ENCODE results near the gene ZC3H18.

The ZC3H18 gene

GRCh38 chr16:88639231-88640038, 69.2 kb downstream of the ZC3H18 start:
- no peak for DNase-seq (ENCODE audit: low read depth)
- H3K4me3 ChIP-seq (ENCODE audit: low read depth, low read length), result no peak overlapping the region
- no peak for TF ChIP-seq CTCF (conservative IDR thresholded peaks at IDR 0.05; ENCODE audit: low read depth, low read length)

DNA sequence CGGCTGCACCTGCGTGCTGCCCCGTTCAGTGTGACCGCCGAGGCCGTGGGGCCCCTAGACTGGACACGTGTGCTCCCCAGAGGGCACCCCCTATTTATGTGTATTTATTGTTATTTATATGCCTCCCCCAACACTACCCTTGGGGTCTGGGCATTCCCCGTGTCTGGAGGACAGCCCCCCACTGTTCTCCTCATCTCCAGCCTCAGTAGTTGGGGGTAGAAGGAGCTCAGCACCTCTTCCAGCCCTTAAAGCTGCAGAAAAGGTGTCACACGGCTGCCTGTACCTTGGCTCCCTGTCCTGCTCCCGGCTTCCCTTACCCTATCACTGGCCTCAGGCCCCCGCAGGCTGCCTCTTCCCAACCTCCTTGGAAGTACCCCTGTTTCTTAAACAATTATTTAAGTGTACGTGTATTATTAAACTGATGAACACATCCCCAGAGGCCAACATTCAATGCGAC, 69.9 kb downstream of the ZC3H18 start:
- no peak for TF ChIP-seq CTCF (conservative IDR thresholded peaks at IDR 0.05; ENCODE audit: low read depth, low read length)
- no peak overlapping the region for H3K4me3 ChIP-seq (ENCODE audit: low read depth, low read length)
- DNase-seq (ENCODE audit: low read depth), result no peak

- TF ChIP-seq CTCF (conservative IDR thresholded peaks at IDR 0.05; ENCODE audit: low read depth, low read length), result no peak
- H3K4me3 ChIP-seq (ENCODE audit: low read depth, low read length), result no peak overlapping the region
- no peak for DNase-seq (ENCODE audit: low read depth)
Observed at GRCh38 chr16:88640498-88641247, 70.5 kb downstream of the ZC3H18 start.

DNA sequence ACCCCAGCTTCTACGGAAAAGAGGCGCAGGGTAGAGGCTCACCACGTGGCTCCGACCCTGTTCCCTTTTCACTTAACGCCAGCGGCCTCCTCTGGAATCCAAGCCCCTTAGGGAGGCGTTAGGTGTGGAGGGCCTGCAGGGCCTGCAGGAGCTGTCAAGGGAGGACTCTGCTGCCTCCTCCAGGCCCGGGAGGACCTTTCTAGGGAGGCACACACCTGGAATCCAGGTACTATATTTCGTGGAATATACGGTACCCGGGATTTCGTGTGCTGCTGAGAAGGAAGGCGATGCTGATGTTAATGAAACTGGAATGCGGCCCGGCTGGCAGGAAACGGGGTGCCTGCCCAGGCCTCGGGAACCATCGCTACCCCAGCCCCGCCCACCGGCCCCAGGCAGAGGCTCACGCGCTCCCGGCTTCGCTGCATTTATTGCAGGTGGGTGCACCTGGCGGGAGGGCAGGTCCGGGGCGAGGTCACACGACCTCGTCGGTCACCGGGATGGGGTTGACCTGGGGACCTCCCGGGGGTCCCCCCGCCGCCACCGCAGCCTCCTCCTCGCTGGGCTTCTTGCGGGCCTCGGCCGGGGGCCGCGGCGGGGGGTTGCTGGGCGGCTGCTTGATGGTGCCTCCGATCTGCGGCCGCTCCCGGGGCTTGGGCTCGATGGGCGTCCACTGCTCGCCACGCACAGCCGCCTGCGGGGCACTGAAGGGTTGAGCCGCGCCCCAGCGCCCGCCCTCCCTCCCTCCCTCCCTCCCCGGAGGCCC, 72.9 kb downstream of the ZC3H18 start:
- TF ChIP-seq CTCF (conservative IDR thresholded peaks at IDR 0.05; ENCODE audit: low read depth, low read length), result no peak
- no peak for DNase-seq (ENCODE audit: low read depth)
- H3K4me3 ChIP-seq (ENCODE audit: low read depth, low read length), result no peak overlapping the region

- H3K4me3 ChIP-seq (ENCODE audit: low read depth, low read length), result no peak overlapping the region
- TF ChIP-seq CTCF (conservative IDR thresholded peaks at IDR 0.05; ENCODE audit: low read depth, low read length), result no peak
- no peak for DNase-seq (ENCODE audit: low read depth)
Observed at GRCh38 chr16:88643644-88643932, 73.4 kb downstream of the ZC3H18 start.

DNA sequence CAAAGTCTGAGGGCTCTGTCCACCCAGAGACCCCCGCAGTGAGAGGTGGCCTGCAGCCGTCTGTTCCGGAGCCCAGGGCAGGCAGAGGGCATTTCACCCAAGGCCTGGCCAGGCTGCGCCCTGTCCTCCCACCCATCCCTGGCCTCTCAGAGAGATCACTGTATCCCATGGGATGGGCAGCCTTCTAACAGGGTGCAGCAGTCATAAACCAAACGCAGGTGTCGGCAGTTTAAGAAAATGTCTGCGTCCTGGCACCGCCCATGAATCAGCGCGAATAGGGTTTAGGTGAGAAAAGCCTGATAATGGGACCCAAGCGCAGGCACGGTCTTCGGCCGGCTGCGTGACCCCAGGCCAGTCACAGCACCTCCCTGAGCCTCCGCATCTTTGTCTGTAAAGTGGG, 75.3 kb downstream of the ZC3H18 start:
- H3K4me3 ChIP-seq (ENCODE audit: low read depth, low read length), result no peak overlapping the region
- TF ChIP-seq CTCF (conservative IDR thresholded peaks at IDR 0.05; ENCODE audit: low read depth, low read length), result no peak
- DNase-seq (ENCODE audit: low read depth), result no peak

Measured in choroid plexus epithelial cell (primary cell).